ENCODE results near the gene LHFPL2. TPM values are rescaled to one million over a fixed set of nuclear protein-coding genes. Genes with fewer than 3 reads are reported as not detected.

LHFPL2 gene
- total and polyA plus RNA-seq, 2 of the 4 experiments (the other 2 are of a cell fraction), result 6.5 to 11.3 TPM

- Histone ChIP-seq H3K79me1 (ENCODE audit: low read depth in 1 of 2, low read length in 2 of 2) (peaks cover 9 to 49% of the 10 kb centered on the region in 2 experiments; a peak in 3 of 4 replicates), H3K9ac (ENCODE audit: low read depth, low read length) (no peak overlapping the region), H3K4me3 (ENCODE audit: insufficient read depth, low read depth, low read length) (no peak overlapping the region), H2BK20ac (ENCODE audit: low read depth, low read length) (no peak overlapping the region), H2AK5ac (ENCODE audit: low read depth, low read length) (no peak overlapping the region), H4K91ac (ENCODE audit: insufficient read depth, low read depth, low read length) (no peak overlapping the region), H4K20me1 (ENCODE audit: insufficient read depth, low read length) (peaks cover 5% of the 10 kb centered on the region; the same call in 1 of the 2 replicates), H4K8ac (ENCODE audit: low read depth in 2 of 2, low read length in 2 of 2) (no peak overlapping the region), H3K18ac (ENCODE audit: low read depth, low read length) (no peak overlapping the region), H2AFZ (replicated peaks; ENCODE audit: low read length, poor library complexity) (no peak overlapping the region), H3K56ac (ENCODE audit: extremely low read depth, insufficient read depth, low read length) (no peak overlapping the region), H3K9me3 (ENCODE audit: control insufficient read depth, insufficient read depth, low read length) (no peaks in the 10 kb centered on the region), H3K4me2 (ENCODE audit: low read depth, low read length) (no peak overlapping the region), H3K14ac (replicated peaks; ENCODE audit: low read depth, low read length) (no peak overlapping the region), H2BK15ac (ENCODE audit: low read depth, low read length) (peak overlapping the region; percentile 29; the same call in 1 of the 3 replicates), H3K4me1 (ENCODE audit: control insufficient read depth, insufficient read depth, low read length) (peaks cover 9% of the 10 kb centered on the region), H3K4ac (ENCODE audit: low read depth, low read length) (no peak overlapping the region), H2BK120ac (ENCODE audit: low read depth, low read length) (no peak overlapping the region), H3K9me1 (ENCODE audit: insufficient read depth, low read length) (peaks cover 9% of the 10 kb centered on the region), H2AK9ac (replicated peaks; ENCODE audit: low read depth, low read length, poor library complexity) (no peak overlapping the region), H3K23ac (ENCODE audit: low read depth, low read length) (no peak overlapping the region), H3K36me3 (ENCODE audit: control insufficient read depth, insufficient read depth, low read length) (peaks cover 2% of the 10 kb centered on the region; the same call in 1 of the 2 replicates), H3K27me3 (ENCODE audit: control insufficient read depth, insufficient read depth, low read length) (no peaks in the 10 kb centered on the region), H2BK5ac (ENCODE audit: low read depth, low read length, poor library complexity, severe bottlenecking) (no peak overlapping the region), H3K27ac (ENCODE audit: insufficient read depth, low read length) (no peak overlapping the region), H4K5ac (ENCODE audit: low read depth, low read length) (no peak overlapping the region)
- no TSS peak for BruUV-seq (replicated peaks)
- ATAC-seq (ENCODE audit: low read depth), result no peak
- dilution Hi-C loops (cut with HindIII; ENCODE audit: low sequenced_read_pairs, unreplicated experiment), result no loop called here
- TF ChIP-seq POLR2A (IDR thresholded peaks at IDR 0.05; ENCODE audit: low read depth, low read length), result no peak
- peak; percentile 48 for TF ChIP-seq CTCF (conservative IDR thresholded peaks at IDR 0.05; ENCODE audit: low read depth, low read length)
- 0 out of 2 replicates have a peak, but pooled peaks have one; percentile 18 for TF ChIP-seq SMC3 (IDR thresholded peaks at IDR 0.05; ENCODE audit: low read depth, low read length)
- no peak for TF ChIP-seq ELK1 (IDR thresholded peaks at IDR 0.05; ENCODE audit: borderline replicate concordance, low read depth, low read length)
- no peak for TF ChIP-seq FOS (IDR thresholded peaks at IDR 0.05; ENCODE audit: low read depth, low read length)
- TF ChIP-seq RAD21 (IDR thresholded peaks at IDR 0.05; ENCODE audit: low read length), result peak; percentile 49
- in situ Hi-C loops (cut with MboI; ENCODE audit: low sequenced_read_pairs), result loop anchor here (5.0 to 10.0 kb wide), 2 partner anchors 66 to 361 kb away; no protein-coding TSS in a partner anchor
- DNase-seq, result peak; percentile 38
- WGBS, 2 experiments (ENCODE audit: extremely low coverage in 2 of 2, insufficient read length in 1 of 2), result no CpG with 5 or more reads among the region's 3 CpGs
- intact Hi-C loops (cut with micrococcal nuclease), result loop anchor here (10.0 kb wide), 1 partner anchor 361 kb away; no protein-coding TSS in a partner anchor
- POLR2A ChIA-PET (ENCODE audit: unreplicated experiment), result no interaction called here
- CTCF ChIA-PET, result interaction anchor here (0.7 to 1.7 kb wide), 5 partner anchors 8 to 166 kb away, joined by 3 to 8 read pairs (median 4); no protein-coding TSS in a partner anchor
Measured at GRCh38 chr5:78533356-78533755, 115.2 kb downstream of the LHFPL2 start.

All from IMR-90 (cell line).